Amygdala (tissue), 56 donors: Measurements from ENCODE around the gene CFAP90.

Experiments used
- DNase-seq, 56 donors: peaks; one replicate each; lab custom pipeline; 2025; lab: John Stamatoyannopoulos, UW

The CFAP90 gene

GRCh38 chr5:7827610-7828009, 23.3 kb downstream of the CFAP90 start:
- peak in 4 of 56 donors; percentile 19 to 35 (median 24) for DNase-seq

DNA sequence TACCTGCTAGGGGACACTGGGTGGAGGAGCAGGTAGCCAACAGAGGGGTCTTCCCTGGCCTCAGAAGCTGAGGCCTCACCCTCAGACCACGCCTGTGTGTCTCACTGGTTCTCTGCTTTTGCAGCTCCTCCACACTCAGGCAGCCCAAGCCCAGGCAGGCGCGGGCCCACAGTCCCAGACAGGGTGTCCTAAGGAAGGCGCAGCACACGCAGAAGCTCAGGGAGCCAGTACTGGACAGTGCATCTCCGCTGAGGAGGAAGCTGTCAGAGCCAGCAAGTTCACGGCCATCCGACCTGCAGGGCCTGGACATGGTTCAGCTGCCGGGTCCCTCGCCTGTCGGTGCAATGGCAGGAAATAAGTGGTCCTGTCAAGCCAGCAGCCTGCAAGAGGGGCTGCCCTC, 25.3 kb downstream of the CFAP90 start:
- DNase-seq: no peak

DNA sequence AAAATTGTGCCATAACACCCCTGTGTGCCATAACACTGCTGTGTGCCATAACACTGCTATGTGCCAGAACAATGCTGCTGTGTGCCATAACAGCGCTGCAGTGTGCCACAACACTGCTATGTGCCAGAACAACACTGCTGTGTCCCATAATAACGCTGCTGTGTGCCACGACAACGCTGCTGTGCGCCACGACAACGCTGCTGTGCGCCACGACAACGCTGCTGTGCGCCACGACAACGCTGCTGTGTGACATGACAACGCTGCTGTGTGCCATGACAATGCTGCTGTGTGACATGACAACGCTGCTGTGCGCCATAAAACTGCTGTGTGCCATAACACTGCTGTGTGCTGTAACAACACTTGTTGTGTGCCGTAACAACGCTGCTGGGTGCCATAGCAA, 25.9 kb downstream of the CFAP90 start:
- DNase-seq: no peak

DNA sequence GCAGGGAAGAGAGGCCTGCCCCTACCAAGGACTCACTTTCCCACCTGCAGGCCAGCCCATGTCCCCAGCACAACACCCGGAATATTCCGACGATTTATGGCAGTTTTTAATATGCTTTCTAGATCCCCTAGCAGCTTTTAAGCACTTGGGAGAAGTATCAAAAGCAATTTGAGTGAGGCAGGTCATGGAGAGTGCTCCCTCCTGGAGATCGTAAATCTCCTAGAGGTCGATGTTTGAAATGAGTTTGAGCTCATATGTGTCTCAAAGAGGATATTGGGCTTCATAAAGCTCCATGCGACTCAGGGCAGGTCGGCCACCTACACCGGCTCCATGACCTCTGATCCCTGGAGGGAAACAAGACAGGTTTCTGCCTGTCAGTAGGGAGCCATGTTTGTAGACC, 27.3 kb downstream of the CFAP90 start:
- DNase-seq: no peak

GRCh38 chr5:7822449-7822848, 28.5 kb downstream of the CFAP90 start:
- no peak for DNase-seq

- no peak for DNase-seq
These were observed 34.4 kb downstream of the CFAP90 start for GRCh38 chr5:7816535-7816901.

DNA sequence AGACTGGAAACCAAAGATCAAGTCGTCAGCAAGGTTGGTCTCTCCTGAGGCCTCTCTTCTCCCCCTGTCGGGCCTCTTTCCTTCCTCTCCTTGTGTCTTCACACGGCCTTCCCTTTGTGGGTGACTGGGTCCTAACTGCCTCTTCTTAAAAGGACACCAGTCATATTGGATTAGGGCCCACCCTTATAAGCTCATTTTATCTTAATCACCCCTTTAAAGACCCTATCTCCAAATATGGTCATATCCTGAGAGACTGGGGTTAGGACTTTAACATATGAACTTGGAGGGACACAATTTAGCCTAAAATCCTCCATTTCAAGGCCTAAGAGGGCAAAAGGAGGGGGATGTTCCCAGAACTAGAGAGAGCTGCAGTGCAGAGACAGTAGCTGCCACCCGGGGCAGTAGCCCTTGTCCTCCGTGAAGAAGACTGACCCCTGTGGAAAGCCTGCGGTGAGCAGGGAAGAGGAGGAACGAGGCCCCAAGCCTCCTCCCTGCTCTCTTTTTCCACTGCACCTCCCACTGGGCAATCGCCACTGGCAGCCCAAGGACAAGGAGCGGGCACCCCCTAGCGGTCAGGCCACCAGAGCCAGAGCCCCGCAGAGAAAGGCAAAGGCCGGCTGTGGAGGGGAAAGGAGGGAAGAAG, 34.9 kb downstream of the CFAP90 start:
- peak in 53 of 56 donors; percentile 11 to 79 (median 57) for DNase-seq

DNA sequence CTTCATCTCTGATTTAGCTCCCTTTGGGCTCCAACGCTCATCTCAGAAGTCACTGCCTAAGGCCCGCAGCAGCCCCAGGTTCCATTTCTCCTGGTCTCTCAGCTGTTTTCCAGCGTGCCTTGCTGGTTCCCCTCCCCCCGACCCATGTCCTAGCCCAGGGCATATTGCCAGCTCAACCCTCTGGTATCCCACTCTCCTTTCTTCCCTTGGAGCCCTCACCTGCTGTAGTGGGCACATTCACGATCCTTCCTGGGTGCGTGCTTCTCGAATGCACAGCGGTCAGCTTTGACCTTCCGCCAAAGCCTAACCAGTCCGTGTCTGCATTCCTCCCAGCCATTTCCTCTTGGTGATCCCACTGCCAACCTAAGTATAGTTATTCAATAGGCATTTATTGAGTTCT, 36.1 kb downstream of the CFAP90 start:
- no peak for DNase-seq

- DNase-seq: no peak
These were observed 37.4 kb downstream of the CFAP90 start for GRCh38 chr5:7813576-7813975.

DNA sequence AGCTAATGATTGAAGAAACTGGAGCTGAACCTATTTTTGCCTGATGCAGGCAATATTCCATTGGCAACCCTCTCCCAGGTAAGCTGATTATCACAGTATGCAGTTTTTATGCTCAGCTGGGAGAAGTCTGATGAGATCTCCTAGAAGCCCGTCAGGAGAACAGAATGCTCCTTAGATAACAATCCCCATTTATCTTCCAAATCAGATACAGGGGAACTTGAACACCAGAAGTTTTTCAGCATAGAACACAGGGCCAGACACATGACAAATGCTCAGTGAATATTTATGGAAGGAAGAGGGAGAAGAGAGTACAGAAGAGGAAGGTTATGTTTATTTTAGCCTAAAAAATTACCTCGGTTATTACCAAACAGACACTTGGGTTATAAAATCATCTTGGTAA, 37.9 kb downstream of the CFAP90 start:
- DNase-seq: no peak

GRCh38 chr5:7811715-7812114, 39.2 kb downstream of the CFAP90 start:
- no peak for DNase-seq

DNA sequence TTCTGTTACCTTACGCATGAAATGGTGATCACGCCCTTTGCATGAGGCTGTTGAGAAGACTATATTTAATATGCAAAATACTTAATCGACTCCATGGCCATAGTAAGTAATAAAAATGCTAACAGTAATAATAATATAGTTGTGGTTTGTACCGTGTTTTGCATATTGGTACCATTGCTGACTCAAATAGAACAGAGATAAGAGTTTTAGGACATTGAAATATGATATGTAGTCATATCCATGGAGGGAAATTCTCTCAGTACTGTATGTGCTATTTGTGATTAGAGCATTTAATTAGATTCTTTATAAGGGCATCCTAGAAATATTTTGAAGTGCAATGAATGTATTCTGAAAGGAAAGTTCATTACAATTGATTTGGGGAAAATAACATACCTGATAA, 41.9 kb downstream of the CFAP90 start:
- no peak for DNase-seq

GRCh38 chr5:7805379-7805778, 45.6 kb downstream of the CFAP90 start:
- DNase-seq: no peak

DNA sequence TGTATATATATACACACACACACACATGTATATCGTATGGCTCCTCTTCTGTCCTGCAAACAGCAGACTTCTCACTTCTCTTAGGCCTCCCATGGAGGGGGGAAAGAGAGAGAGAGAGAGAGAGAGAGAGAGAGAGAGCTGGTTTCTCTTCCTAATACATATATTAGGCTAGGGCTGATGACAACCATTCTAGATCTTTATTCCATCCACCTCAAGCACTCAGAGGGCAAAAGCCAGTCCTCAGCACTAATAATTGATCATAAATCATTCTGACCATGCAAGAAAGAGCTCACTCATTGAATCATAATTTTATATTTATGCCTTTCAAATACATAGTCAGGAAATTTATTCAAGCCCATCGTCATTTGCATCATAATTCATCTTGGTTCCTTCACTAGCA, 47.0 kb downstream of the CFAP90 start:
- no peak for DNase-seq

- DNase-seq: no peak
These were observed 48.1 kb downstream of the CFAP90 start for GRCh38 chr5:7802855-7803254.

DNA sequence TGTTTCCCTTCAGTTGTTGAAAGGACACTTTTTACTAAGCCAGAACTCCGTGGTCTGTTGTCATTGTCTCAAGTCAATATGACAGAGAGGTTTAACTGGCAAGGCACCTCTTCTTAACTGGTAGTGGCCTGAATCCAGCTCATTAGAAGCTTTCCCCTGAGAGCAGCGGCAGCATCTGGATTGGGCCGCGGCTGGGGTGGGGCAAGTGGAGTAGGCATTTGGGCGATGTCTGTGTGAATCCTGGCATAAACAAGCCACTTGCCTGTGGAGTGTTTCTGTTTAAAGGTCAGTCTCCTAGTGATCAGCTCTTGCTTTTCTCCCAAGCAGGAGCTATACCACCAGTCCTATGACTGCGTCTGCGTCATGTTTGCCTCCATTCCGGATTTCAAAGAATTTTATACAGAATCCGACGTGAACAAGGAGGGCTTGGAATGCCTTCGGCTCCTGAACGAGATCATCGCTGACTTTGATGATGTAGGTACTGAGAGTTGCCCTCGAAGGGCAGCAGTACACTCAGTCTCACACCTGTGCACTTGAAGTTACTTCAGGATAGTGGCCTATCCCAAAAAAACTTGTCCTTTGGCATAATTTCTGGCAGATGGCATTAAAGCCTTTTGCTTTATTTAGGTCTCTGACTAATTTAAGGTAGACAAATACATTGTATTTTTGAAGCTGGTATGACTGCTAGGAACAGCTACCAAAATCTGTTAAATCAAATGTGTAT, 48.9 kb downstream of the CFAP90 start:
- DNase-seq: peak in 26 of 56 donors; percentile 11 to 70 (median 36)

DNA sequence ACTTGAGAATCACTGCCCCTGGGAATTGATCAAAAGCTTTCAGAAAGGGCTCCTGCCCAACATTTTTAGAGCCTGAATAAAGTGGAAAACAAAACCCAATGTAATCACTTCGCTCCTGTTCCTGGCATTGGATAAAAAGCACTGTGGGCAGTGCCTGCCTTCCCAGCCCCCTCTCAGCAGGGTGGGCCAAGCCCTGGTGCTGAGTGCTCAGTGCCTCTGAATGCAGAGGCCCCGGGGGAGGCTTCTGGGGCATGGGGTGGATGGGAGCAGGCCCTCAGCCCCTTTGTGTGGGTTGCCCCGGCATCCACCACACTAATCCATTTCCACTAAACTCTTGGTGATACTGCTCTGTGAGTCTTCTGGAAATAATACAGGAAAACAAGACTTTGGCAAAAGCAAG, 55.6 kb downstream of the CFAP90 start:
- peak in 44 of 56 donors; percentile 7 to 83 (median 41) for DNase-seq

GRCh38 chr5:7794823-7795222, 56.1 kb downstream of the CFAP90 start:
- no peak for DNase-seq

DNA sequence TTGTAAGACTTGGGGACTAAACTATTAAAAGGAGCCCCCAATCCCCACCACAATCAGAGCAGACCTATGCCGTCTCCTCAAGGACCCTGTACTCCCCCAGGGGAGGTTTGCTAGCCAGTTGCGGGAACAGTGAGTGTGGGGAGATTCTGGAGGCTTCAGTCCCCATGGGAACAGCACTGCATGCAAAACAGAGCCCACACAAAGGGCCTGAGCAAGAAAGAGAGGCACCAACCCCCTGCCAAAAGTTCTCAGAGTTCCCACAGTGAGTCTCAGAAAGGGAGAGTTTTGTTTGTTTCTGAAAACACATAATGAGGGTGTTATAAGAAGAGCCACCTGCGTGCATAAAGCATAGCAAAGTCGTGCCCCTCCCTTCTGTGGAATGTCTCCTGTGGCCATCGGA, 56.6 kb downstream of the CFAP90 start:
- DNase-seq: peak in 31 of 56 donors; percentile 8 to 69 (median 39)

GRCh38 chr5:7793895-7794294, 57.0 kb downstream of the CFAP90 start:
- peak in 2 of 56 donors; percentile 25 to 41 for DNase-seq

GRCh38 chr5:7789567-7789966, 61.4 kb downstream of the CFAP90 start:
- DNase-seq: no peak

DNA sequence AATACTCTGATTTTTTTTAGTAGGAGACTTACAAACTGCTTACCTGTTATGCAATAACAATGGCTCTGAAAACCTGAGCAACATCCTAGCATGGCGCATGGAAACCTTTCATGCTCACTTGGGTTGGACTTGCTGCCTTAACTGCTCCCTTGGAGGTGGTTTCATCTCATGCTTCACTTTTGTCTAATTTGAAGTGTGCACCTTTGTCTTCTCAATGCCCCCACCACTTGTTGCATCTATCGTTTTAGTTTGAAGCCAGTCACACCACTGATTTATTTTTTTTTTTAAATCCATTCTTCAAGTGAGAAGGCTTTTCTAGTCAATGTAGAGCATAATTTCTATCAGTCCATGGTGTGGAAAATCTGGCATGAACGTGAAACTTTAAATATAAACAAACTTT, 63.2 kb downstream of the CFAP90 start:
- DNase-seq: no peak
